ENCODE results near the gene ELP2.

GRCh38 chr18:36130039-36130831 is 536 bp downstream of the ELP2 start:
- no peak for TF ChIP-seq CTCF (IDR thresholded peaks at IDR 0.05)
- no peak for TF ChIP-seq EP300 (IDR thresholded peaks at IDR 0.05; ENCODE audit: low read depth)
- no peak for TF ChIP-seq POLR2AphosphoS5 (IDR thresholded peaks at IDR 0.05)
- TF ChIP-seq POLR2A (IDR thresholded peaks at IDR 0.05) = no peak
